Body of pancreas (tissue), 4 donors: ENCODE data around the gene TOM1.

ENCODE experiments used
- POLR2A ChIP-seq, 3 donors: fragments of 450-650 bp; IDR thresholded peaks; one replicate each; pipeline ENCODE4 v1.6.1; 2016; ENCODE audit warnings: antibody characterized with exemption in 3 of 3, mild to moderate bottlenecking in 2 of 3
- TF ChIP-seq, protein P1 (sequence below), 7 experiments: fragments of 450-650 bp in 4 of 7; fragments of 200-600 bp in 3 of 7; sonication (generic) in 3 of 7; IDR thresholded peaks; one replicate each; pipeline ENCODE4 v1.5.1; 2016 to 2019; ENCODE audit warnings: antibody characterized with exemption in 7 of 7

DNA sequence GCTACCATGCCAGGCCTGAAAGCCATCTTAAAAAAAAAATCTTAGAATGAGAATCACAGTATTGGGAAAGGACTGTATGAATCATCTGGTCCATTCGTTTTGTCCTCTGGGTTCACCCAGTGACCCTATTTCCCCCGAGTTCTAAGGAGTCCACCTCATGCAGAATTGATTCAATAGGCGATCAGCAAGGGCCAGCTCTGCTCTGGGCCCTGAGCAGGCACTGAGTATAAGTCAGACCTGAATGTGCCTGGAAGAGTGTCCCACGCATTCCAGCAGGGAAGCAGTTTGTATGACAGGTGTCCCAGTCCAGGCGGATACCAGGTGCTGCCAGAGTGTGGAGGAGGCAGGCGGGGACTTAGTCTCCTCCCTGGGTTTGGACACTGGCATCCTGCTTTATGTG lies 80.3 kb downstream of the TOM1 start:
- TF ChIP-seq POLR2A (IDR thresholded peaks at IDR 0.05), result no peak
- TF ChIP-seq, protein P1, sequence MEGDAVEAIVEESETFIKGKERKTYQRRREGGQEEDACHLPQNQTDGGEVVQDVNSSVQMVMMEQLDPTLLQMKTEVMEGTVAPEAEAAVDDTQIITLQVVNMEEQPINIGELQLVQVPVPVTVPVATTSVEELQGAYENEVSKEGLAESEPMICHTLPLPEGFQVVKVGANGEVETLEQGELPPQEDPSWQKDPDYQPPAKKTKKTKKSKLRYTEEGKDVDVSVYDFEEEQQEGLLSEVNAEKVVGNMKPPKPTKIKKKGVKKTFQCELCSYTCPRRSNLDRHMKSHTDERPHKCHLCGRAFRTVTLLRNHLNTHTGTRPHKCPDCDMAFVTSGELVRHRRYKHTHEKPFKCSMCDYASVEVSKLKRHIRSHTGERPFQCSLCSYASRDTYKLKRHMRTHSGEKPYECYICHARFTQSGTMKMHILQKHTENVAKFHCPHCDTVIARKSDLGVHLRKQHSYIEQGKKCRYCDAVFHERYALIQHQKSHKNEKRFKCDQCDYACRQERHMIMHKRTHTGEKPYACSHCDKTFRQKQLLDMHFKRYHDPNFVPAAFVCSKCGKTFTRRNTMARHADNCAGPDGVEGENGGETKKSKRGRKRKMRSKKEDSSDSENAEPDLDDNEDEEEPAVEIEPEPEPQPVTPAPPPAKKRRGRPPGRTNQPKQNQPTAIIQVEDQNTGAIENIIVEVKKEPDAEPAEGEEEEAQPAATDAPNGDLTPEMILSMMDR (IDR thresholded peaks at IDR 0.05), result no peak
